Measurements from ENCODE around the gene ZNF667.

Gene ZNF667

GRCh38 chr19:56476651-56477428, at the start of gene ZNF667:
ZNF667 (minus strand) TSS chr19:56477345; CDS start chr19:56462370, 14,975 bp downstream.
- no peak for DNase-seq

- DNase-seq: no peak
Observed at GRCh38 chr19:56525214-56525860, 48.2 kb upstream of the ZNF667 start.

DNA sequence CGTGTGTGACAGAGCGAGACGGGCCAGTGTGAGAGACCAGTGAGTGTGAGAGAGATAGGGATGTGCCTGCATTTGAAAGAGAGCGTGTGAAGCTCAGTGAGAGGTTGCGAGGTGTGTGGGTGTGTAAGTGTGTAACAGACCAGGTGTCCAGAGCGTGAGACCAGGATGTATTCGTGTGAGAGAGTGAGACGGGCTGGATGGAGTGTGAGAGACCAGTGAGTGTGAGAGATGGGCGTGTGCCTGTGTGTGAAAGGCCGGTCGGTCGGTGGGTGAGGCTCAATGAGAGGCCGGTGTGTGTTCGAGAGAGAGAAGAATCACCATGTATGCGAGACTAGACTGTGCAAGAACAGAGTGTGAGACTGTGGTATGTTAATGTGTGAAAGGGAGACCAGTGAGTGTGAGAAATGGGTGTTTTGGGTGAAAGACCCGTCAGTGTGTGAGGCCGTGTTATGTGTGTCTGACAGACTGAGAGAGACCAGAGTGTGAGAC, 31.2 kb upstream of the ZNF667 start:
- no peak for DNase-seq

- DNase-seq: peak; percentile 96
Observed at GRCh38 chr19:56507446-56508289, 30.5 kb upstream of the ZNF667 start, which contains the start of gene ZNF471. ZNF471 (plus strand) TSS chr19:56507855; CDS start chr19:56511572, 3,717 bp downstream.

GRCh38 chr19:56504581-56504980, 27.4 kb upstream of the ZNF667 start:
- DNase-seq: no peak

DNA sequence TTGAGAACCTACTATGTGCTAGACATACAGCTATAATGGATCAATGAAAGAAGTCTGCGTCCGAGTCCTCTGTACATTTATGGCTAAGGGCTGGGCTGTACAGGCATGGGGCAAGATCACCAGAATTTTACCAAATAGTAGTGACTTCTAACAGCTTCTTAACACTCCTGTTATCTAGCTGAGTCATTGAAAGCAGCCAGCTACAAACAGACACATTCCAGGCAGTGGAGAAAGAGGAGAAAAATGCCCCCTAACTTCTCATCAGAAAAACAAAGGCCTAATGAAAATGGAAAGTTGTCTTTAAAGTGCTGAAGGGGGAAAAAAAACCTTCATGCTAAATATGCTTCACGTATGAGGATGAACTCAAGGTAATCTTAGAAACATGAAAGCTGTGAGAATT, 14.3 kb upstream of the ZNF667 start:
- DNase-seq: no peak

DNA sequence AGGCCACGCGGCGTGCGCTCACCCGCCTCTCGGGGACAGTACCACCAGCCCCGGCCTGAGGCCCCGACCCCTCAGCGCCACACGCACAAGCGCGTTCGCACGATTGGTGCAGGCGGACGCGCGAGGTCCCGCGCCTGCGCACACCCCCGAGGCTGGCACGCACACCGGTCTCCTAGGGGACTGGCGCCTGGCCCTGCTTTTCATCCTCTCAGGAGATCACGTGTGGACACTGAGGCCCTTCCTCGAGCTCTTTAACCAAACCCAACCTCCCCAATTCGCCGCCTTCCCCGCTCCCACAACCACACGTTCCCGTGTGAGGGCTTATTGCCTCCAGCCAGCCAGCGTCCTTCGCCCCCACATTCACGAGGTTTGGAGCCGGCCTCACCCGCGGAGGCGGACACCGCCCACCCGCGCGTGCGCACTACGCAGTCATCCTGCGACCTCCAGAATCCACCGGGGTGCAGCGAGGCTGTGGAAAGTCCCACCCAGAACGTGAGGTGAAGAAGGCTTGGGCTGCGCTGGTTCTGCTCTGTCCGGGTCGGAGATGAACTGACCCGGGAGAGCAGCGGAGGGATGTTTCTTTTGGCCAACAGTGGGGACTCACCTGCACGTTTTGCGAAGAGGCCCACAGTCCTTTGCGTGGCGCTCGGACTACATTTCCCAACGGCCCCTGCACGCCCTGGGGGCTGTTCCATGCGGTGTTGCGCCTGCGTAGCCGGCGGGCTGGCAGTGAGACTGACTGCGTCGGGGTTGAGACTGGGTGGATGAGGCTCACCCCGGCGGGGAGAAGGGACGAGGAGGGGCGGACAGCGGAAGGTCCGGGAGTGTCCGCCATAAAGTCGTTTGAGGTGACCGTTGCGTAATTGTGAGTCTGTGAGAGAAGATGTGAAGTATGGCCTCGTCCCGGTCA, 539 bp upstream of the ZNF667 start:
- DNase-seq: peak; percentile 79

GRCh38 chr19:56476093-56476492, 1.1 kb downstream of the ZNF667 start:
- no peak for DNase-seq

- no peak for DNase-seq
Observed at GRCh38 chr19:56474308-56474707, 2.8 kb downstream of the ZNF667 start.

DNA sequence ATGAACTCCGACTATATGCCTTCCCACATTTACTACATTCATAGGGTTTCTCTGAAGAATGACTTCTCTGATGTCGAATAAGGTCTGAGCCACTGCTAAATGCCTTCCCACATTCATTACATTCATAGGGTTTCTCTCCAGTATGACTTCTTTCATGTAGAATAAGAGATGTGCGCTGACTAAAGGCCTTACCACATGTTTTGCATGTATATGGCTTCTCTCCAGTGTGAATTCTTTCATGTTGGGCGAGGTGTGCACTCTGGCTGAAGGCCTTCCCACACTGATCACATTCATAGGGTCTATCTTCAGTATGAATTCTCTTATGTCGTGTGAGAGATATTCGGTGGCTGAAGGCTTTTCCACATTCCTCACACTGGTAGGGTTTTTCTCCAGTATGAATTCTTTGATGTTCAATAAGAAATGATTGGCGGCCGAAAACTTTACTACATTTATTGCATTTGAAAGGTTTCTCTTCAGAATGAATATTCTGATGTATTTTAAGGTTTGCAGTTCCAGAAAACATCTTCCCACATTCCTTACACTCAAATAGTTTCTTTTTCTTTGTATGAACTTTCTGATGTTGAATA, 35.8 kb downstream of the ZNF667 start:
- DNase-seq: no peak

DNA sequence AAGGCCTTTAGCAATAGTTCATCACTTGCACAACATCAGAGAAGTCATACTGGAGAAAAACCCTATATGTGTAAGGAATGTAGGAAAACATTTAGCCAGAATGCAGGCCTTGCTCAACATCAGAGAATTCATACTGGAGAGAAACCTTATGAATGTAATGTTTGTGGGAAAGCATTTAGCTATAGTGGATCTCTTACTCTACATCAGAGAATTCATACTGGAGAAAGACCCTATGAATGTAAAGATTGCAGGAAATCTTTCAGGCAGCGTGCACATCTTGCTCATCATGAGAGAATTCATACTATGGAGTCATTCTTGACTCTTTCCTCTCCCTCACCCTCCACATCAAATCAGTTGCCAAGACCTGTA, 53.2 kb downstream of the ZNF667 start:
- no peak for DNase-seq

GRCh38 chr19:56423276-56423984, 53.7 kb downstream of the ZNF667 start:
- DNase-seq: no peak

GRCh38 chr19:56405062-56405461, 72.1 kb downstream of the ZNF667 start:
- no peak for DNase-seq

DNA sequence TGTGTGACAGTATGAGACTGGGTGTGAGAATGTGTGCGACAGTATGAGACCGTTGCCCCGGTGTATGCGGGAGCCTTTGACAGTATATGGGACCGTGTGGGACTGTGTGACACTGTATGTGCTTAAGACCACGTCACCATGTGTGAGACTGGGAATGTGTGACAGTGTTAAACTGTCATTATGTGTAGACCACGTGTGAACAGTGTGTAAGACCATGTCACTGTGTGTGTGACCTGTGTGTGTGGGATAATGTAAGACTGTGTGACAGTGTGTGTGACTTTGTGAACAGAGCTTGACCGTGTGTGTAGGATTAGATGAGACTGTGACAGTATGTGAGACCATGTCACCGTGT, 72.5 kb downstream of the ZNF667 start:
- no peak for DNase-seq

DNA sequence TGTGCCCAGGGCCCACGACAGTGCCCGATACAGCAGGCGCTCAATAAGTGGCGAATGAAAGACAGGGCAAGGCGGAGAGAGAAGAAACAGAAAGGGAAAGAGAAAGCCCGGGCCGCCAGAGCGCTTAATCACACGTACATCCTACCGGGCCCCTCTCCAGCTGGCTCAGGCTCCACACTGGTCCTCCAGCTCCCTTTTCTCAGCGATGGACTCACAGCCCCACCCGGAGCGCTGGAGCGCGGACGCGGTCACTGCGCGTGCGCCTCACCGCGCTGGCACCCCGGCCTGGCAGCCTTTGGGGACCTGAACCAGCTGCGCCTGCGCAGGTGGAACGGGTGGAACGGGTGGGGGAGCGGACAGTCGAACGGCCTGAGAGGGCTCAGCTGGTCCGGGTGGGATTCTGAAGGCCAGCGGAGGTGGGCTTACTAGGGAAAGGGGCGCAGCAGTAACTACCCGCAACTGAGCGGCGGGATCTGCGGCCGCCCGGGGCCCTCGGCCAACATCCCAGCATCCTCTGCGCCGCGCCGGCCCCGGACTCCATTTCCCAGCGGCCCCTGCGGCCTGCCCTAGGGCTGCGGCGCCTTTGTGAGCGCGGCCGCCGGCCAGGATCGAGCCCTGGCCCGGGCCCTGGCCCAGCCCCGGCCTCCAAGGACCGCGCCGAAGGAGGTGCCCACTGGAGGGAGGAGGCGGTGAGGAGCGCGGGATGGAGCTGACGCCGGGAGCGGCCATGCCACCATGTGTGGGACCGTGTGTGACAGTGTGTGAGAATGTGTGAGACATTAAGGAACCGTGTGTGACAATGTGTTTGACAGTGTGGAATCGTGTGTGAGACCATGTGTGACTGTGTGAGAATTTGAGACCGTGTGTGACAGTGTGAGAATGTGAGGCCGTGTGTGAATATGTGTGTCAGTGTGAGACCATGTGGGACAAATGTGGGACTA, 73.1 kb downstream of the ZNF667 start, which contains the start of gene ZNF583:
Gene ZNF583, plus strand, starts transcription at position 569 of the 941 bp plus-strand sequence. CDS start 2,783 bp downstream, outside the sequence.
- peak; percentile 75 for DNase-seq

DNA sequence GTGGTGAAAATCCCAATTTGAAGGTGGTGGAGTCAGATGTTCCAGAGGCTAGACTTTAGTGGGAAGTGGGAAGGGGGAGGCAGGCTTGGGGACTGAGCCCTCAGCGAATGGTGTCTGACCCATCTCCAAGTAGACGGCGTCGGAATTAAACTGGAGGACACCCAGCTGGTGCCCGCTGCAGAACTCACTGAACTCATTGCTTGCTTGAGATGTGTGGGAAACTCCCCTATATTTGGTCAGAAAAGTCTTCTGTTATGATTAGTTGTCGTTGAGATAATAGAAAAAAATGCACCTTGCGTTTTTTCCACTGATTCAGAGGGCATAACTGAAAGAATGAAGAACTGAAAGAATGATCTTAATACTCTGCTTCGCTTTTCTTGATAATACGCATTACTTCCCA, 73.9 kb downstream of the ZNF667 start:
- DNase-seq: no peak

DNA sequence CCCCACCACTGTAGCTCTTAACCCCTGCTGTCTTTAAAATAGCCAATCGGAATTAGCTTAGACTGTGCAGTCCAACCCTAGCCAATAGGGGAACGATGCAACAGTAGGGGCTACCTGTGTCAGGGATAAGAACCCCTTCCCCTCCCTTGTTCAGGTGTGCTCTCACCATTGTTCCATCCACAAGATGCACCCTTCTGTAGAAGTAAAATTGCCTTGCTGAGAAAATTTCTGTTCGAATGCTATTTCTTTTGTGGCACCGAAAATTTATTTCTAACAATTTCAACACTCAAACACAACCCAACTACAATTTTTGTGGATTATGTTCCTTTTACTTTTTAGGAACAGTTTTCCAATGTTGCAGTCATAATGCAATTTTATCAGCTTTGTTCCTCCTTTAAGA, 76.7 kb downstream of the ZNF667 start:
- no peak for DNase-seq

DNA sequence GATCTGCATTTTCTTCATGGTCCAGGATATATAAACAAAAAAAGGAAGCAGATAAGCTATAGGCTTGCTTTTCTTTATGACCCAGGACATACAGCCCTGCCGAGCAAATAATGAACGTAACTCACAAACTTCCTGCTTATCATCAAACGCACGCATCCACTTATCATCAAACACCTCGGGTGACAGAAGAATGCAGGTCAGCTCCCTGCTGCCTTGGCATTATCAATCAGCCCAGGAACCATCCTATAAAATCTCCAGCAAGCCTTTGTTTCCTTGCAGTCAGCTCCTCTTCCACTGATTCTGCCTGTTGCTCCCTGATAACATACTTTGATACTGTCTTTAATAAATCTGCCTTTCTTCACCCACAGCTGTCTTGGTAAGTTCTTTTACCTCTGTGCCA, 78.3 kb downstream of the ZNF667 start:
- no peak for DNase-seq

- peak; percentile 85 for DNase-seq
Observed at GRCh38 chr19:56393119-56394012, 83.8 kb downstream of the ZNF667 start, which contains the start of gene ZNF582. ZNF582 (minus strand) TSS chr19:56393534; CDS start chr19:56391752, 1,782 bp downstream.
